SK-MEL-5 (cell line): ENCODE data around the gene STXBP4. TPM values are rescaled to one million over a fixed set of nuclear protein-coding genes. Genes with fewer than 3 reads are reported as not detected.
"Not testable (repeated sequence)": the region's sequence is repeated elsewhere in the genome, so short reads cannot be mapped to it uniquely, and the experiment has no call there.

Experiments
- DNase-seq: peaks from one replicate; pipeline ENCODE4 v3.0.0-alpha.2; 2016; ENCODE audit warnings: low read depth, low spot score
- in situ Hi-C: cut with HindIII; loops from 2 replicates; pipeline ENCODE4 v1.10.0; 2016; ENCODE audit warnings: low sequenced_read_pairs, high pct_unique_total_duplicates, low pct_unique_long_range_greater_than_20kb
- total RNA-seq: library from RNA; depleted of rRNA; stranded (reverse); fragments of >200 nt; shearing (Covaris generic); gene quantifications from 2 replicates; pipeline ENCODE4 v1.2.3, GENCODE V29; 2014

Gene STXBP4
- total RNA-seq, 1 experiment from 2014 or later: 6.0 TPM

DNA sequence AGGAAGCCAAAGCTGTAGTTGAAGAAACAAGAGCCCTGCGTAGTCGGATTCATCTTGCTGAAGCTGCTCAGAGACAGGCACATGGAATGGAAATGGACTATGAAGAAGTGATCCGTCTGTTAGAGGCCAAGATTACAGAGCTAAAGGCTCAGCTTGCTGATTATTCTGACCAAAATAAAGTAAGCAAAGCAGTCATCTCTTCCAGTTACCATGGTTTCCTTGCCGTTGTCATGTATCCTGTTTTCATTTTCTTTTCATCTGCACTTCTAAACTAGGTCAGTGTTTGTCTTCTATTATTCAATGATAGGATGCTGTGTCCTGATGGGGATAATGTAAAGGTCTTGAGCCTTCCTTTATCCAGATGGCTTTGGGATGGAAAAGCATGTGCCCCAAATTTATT, 104.3 kb downstream of the STXBP4 start:
- no peak for DNase-seq
- in situ Hi-C loops: no loop called here

DNA sequence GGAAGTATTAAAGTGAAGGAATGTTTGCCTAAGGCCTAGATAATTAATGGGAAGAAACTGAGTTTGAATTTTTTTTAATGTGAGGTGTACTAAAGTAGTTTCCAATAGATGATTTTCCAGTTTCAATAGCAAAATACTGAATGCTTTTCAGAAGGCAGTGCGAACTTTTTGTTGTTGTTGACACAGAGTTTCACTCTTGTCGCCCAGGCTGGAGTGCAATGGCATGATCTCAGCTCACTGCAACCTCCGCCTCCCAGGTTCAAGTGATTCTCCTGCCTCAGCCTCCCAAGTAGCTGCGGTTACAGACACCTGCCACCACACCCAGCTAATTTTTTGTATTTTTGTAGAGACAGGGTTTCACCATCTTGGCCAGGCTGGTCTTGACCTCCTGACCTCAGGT, 104.9 kb downstream of the STXBP4 start:
- in situ Hi-C loops, DNase-seq: not testable (repeated sequence)

DNA sequence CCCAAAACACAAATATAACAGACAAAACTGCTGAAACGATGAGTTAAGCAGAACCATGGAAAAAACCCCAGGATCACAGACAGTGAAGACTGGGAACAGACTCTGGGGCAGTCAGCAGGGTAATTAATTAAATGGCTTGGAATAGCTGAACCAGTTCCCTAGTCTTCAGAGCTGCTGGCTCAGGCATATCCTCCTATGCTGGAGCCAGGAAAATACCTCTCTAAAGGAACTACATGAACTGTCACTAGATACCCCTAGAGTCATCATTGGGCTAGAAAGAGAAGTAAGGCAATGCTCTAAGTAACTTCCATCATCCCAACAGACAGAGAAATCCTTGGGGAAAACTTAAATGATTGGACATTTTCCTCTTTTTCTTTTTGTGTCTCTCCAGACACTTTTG, 113.0 kb downstream of the STXBP4 start:
- no peak for DNase-seq
- in situ Hi-C loops: no loop called here

DNA sequence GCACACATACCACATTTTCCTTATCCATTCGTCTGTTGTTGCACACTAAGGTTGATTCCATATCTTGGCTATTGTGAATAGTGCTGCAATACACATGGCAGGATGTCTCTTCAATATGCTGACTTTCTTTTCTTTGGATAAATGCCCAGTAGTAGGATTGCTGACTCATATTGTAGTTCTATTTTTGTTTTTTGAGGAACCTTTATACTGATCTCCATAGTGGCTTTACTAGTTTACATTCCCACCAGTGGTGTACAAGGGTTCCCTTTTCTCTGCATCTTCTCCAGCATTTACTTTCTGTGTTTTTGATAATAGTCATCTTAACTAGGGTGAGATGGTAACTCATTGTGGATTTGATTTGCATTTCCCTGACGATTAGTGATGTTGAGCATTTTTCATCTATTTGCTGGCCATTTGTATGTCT, 118.1 kb downstream of the STXBP4 start:
- DNase-seq: peak; percentile 39
- in situ Hi-C loops: no loop called here

DNA sequence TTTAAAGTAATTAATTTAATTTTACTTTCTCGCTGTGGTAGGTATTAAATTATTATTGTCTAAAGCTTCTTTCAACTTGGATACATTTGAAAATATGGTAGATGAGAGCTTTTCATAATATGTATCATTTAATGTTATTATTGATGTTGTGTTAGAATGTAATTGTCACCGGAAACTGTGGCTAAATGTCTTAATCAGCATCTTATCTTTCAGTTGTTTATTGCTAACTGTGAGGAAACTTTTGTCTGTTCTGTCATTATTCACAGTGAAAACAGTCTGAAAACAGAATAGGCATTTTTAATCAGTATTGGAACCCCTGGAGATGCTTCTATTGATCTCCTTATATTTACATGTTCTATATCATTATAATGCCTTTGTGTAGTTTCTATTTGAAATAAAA, 120.7 kb downstream of the STXBP4 start:
- in situ Hi-C loops: no loop called here
- DNase-seq: no peak

DNA sequence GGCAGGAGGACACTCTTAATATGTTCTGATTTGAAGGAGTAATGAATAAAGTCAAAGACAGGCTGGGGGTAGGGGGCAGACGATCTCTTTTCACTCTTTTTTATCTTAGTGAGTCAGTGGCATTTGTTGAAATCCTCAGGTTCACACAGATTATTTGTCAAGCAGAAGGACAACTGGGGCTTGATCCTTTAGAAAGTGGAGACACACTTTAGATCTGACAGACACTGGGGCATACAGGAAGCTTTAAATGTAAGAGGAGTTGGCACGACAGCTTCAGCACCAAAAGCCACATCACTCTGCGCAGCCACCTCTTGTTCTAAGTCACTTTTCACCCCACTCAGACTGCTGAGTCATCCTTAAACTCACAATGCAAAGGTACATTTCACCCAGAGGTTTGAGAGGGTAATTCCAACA, 121.5 kb downstream of the STXBP4 start:
- in situ Hi-C loops: no loop called here
- DNase-seq: no peak

DNA sequence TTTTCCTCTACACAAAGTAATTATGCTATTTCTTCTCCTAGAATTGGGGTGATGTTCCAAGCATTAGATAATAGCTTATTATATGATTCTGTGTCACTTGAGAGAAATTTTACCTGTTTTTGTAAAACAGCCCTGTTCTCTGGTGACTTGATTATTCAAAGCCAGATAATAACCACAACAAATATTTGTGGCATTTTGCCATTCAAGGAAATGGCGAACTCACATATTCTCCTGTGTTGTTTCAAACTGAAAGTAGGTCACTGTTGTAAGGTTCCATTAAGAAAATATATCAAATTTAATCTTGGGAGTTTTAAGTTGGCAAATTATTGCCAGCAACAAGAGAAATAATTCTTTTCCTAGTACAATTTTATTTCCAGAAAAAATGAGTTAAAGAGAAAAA, 124.8 kb downstream of the STXBP4 start:
- in situ Hi-C loops: no loop called here
- no peak for DNase-seq

DNA sequence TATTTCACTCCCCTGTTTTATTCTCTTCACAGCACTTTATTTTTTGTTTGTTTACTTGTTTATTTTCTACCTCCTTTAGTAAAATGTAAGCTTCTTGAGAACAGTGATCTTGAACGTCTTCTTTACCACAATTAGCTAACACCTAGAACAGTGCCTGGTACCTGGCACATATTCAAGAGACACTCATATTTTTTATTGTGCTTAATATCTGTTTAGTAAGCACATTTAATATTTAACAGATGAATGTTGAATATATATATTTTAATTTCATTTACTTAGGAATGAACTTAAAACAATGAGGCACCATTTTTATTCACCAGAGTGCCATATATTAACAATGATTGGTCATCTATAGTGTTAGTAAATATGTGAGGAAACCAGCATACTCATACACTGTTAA, 130.2 kb downstream of the STXBP4 start:
- in situ Hi-C loops: no loop called here

DNA sequence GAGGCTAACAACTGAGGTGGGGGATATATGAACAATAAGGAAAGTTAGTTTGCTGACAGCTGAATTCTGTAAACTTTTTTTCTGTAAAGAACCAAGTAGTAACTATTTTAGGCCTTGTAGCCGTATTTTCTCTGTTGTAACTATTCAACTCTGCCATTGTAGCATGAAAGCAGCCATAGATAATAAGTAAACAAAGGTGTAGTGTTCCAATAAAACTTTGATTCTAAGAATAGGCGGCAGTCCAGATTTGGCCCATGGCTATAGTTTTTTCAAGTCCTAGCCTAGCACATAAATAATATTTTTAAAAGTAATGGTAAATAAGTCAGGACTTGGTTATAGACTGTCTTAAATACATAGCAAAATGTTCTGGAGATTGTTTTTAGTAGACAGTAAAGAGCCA, 142.0 kb downstream of the STXBP4 start:
- in situ Hi-C loops: no loop called here

More for the DNA sequence above, 130.2 kb downstream of the STXBP4 start:
- DNase-seq: no peak

DNA sequence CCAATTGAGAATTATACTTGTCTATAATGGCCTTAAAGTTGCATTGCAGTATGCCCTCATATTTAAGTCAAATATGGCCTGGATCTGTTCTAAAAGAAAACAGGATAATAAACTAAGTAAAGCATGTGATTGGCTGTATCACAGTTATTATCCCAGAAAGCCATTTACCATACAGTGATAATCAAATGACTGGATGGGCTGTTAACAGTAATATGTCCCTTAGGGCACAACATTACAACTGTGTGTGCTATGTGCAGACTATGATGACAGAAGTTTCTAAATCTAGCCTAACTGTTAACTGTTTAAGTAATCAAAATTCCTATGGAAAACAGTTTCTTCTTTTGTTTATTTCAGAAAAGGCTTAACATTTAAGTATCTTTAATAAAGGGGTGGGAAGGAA, 145.7 kb downstream of the STXBP4 start:
- no peak for DNase-seq
- in situ Hi-C loops: no loop called here

More for the DNA sequence above, 142.0 kb downstream of the STXBP4 start:
- DNase-seq: no peak

DNA sequence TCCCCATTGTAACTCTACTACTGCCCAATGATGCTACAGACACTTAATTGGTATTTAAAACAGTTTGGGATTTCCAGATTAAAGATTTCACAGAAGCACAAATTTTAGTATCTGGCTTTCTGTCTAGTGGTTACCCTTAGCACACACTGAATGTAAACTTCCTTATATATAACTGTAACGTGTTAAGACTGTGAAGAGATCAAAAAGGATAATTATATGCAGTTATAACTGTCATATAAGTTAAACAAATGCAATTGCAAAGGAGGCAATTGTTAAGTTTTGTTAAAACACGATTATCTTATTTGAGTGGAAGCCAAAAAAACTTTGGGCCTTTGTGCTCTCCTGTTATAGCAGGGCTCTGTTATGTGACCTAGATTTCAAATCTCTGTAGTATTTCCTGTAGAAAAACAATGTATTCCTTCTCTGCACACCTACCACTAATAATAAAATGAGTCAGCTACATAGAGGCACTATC, 147.9 kb downstream of the STXBP4 start:
- in situ Hi-C loops: no loop called here
- DNase-seq: no peak

DNA sequence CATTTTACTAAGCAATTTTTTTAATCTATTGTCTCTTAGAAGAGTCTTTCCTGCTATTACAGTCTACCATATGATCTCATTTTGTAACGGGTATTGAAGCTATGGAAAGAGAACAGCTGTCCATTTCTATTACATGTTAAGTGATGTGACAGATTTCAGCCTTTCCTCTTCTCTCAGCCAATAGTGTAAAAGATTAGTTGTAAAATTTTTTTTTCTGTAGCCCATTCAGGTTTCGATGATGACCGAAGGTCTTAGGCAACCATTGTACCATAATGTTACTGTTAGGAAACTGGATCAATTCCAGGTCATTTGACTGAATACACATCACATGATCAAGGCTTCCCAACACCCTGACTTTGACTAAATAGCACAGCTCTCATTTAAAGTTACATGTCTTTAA, 148.6 kb downstream of the STXBP4 start:
- in situ Hi-C loops: no loop called here
- DNase-seq: peak; percentile 67

DNA sequence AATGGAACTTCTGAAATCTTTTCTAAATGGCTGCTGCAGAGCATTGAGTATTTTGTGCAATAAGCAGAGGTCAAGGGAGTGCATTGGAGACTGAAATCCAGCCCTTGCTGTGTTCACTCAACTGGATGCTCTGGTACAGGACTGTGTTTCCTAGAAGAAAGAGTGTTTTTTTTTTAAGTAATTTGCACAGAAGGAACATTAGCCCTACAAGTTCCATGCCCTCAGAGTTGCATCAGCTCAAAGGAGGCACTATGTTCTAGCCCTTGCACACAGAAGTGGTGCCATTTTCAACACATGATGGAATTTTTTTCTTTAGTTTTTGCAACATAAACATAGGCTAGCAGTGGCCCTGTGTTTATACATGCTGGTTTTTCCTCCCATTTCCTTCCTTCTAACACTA, 152.1 kb downstream of the STXBP4 start:
- in situ Hi-C loops: no loop called here
- DNase-seq: no peak

DNA sequence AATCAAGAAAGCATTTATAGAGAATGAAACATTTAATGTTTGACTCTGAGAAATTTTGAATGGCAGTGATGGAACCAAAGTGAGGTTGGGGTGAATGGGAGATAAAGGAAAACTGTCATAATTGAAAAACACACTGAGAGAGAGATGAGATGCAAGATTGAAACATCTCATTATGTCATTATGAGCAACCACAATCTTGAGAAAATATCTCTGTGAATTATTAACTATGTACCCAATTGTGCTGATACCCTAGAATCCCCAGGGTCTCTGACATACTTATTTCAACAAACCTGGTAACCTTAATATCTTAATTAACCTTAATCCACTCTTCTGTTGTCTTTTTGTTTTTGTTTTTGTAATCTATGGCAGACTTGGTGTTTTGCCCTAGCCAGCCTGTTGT, 152.7 kb downstream of the STXBP4 start:
- DNase-seq: no peak
- in situ Hi-C loops: no loop called here

DNA sequence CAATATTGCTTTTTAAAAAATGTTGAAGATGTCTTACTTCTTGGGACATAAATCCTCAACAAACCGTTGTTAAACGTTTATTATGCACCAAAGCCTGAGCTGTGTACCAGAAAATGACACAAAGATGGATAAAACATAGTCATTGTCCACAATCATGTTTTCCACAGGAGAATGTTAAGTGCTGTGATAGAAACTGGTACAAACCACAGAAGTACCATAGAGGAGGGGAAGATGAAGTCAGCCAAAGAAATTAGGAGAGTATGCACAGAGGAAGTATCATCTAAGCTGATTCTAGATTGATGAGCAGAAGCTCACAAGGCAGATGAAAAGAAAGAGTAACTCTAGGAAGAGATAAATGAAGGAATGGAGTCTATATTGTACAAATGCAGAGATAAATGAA, 153.5 kb downstream of the STXBP4 start:
- in situ Hi-C loops: no loop called here
- no peak for DNase-seq

DNA sequence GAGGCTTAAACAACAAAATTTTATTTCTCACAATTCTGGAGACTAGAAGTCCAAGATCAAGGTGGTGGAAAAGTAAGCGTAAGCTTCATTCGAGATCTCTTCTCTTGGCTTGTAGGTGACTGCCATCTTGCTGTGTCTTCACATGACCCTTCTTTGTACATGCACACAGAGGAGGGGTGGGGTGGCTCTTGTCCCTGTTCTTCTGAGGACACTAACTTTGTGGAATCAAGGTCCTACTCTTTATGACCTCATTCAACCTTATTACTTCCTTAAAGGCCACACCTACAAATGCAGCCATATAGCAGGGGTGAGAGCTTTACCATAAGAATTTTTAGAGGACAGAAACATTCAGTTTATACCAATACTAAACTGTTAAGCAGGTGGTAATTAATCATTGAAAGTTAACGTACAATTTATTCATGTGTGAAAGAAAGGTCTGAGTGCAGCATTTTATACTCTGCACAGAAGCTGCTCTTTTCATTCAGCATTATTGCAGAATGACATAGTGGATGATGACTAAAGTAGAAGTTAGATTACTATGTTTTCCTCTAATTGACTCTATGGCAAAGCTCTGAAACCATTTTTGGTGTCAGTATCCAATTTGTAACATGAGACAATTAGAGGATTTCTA, 156.3 kb downstream of the STXBP4 start:
- in situ Hi-C loops: no loop called here
- DNase-seq: no peak

DNA sequence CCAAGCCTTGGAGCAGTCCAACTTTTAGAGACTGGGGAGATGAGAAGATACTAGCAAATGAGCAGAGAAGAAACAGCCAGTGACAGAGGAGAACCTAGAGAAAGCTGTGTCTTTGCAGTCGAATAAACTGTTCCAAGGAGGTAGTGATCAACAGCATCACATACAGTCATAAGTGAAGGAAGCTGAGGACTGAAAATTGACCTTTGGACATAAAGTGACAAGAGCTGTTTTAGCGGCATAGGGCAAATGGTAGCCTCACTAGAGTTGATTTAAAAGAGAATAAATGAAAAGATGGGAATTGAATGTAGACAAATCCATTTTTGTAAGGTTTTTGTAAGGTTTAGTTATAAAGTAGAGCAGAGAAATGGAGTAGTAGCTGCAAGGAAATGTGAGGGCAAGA, 165.0 kb downstream of the STXBP4 start:
- in situ Hi-C loops: no loop called here
- DNase-seq: no peak

DNA sequence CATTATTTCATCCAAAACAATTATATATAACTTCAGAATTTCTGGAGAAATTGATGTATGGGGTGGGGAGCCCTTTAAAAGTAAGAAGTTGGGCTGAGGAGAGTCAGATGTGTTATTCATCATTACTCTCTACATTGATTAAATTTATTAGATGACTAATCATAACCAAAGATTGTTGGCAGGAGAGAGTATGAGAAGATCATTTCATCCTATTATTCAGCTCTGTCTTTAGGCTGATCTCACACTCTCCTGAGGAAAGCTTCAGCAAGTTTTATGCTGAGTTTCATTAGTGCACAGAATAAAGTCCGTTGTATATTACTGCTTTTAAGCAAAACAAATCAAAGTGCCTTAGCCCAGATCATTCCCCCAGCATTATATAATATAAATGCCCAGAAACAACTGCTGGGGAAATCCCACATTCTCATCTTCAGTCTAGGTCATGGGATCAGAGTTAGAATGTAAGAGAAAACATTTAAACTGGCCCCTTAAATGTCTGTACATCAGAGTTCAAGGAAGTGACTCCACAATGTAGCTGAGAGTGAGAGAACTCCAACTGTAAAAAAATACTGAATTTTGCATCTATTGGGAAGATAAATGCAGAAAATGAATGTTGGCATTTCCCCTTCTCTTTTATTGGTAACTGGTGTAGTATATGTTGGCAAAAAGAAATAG, 166.1 kb downstream of the STXBP4 start:
- in situ Hi-C loops: no loop called here
- no peak for DNase-seq

DNA sequence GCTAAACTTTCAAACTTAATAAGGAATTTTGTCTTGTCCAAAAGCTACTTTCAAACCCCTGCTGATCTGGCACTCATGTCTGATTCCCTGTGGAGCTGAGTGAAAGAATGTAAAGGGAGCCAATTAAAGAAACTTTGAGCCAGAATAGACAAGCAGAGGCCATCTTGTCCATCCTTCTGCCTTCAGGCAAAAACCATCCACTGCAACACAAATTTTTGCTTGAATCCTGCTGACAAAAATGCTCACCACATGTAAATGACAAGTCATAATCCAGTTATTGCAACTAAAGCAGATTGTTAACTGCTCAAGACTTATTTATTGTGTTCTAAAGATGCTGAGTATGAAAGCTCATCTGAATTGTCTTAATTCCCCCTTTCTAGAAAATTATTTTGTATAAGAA, 172.2 kb downstream of the STXBP4 start:
- no peak for DNase-seq

More for the DNA sequence above, 172.2 kb downstream of the STXBP4 start:
- in situ Hi-C loops: no loop called here
